ENCODE measurements around the gene LRRC4. TPM values are rescaled to one million over a fixed set of nuclear protein-coding genes. Genes with fewer than 3 reads are reported as not detected.
A peak's percentile ranks its signal among the peaks of the same experiment; 100 is the strongest.

The LRRC4 gene
- 2.0 TPM for total RNA-seq
- 1 to 10 TPM; 2.4 to 6.4 (median 3.9) TPM for polyA plus RNA-seq (ENCODE audit: insufficient read depth in 1 of 8, insufficient read length in 8 of 8, low replicate concordance in 1 of 8)
- long read RNA-seq, donor 1: 0 reads
- long read RNA-seq, donor 2: 0 reads
- long read RNA-seq, donor 3, partial matches to known transcripts: 0 of 1 reads
- long read RNA-seq, donor 3, other reads (novel, unspliced or antisense): 0 of 1 reads
- long read RNA-seq, donor 4: 0 reads
- long read RNA-seq, donor 5, partial matches to known transcripts: 0 of 3 reads
- long read RNA-seq, donor 5, other reads (novel, unspliced or antisense): 0 of 3 reads
- long read RNA-seq, donor 6, partial matches to known transcripts: 0 of 3 reads
- long read RNA-seq, donor 6, other reads (novel, unspliced or antisense): 0 of 3 reads
- long read RNA-seq, donor 7, partial matches to known transcripts: 0 of 1 reads
- long read RNA-seq, donor 7, other reads (novel, unspliced or antisense): 0 of 1 reads
- long read RNA-seq, donor 8: 0 reads
- long read RNA-seq, donor 9: 0 reads
- long read RNA-seq, donor 10, partial matches to known transcripts: 0 of 1 reads
- long read RNA-seq, donor 10, other reads (novel, unspliced or antisense): 0 of 1 reads
- long read RNA-seq, donor 11: 0 reads

- Histone ChIP-seq H3K27ac (ENCODE audit: low read length) (no peak within 1 kb of the TSS), H3K27me3 (ENCODE audit: control insufficient read depth, insufficient read depth, low read length) (peaks cover 17% of the 10 kb centered on the region), H3K4me1 (ENCODE audit: control insufficient read depth, insufficient read depth, low read length) (peaks cover 25% of the 10 kb centered on the region), H3K9me3 (replicated peaks; ENCODE audit: control insufficient read depth, low read depth, low read length) (no peaks in the 10 kb centered on the region), H3K4me3 (ENCODE audit: low read length) (peak within 1 kb of the TSS; percentile 47), H3K36me3 (ENCODE audit: control insufficient read depth, insufficient read depth, low read length) (peaks cover 7% of the 10 kb centered on the region)
- under 1% methylated on average over 62 of the region's 87 CpGs for WGBS (ENCODE audit: insufficient coverage)
- DNase-seq: peak; percentile 66
These were observed at the start of gene LRRC4 for GRCh38 chr7:128030654-128031611. Gene LRRC4 (minus strand): TSS chr7:128031437. CDS start chr7:128030640, 797 bp downstream.

GRCh38 chr7:128080169-128080568, 48.9 kb upstream of the LRRC4 start:
- Histone ChIP-seq H3K36me3 (ENCODE audit: control insufficient read depth, insufficient read depth, low read length) (peaks cover 57% of the 10 kb centered on the region), H3K9me3 (replicated peaks; ENCODE audit: control insufficient read depth, low read depth, low read length) (no peaks in the 10 kb centered on the region), H3K4me3 (ENCODE audit: low read length) (no peak overlapping the region), H3K27ac (ENCODE audit: low read length) (no peak overlapping the region), H3K27me3 (ENCODE audit: control insufficient read depth, insufficient read depth, low read length) (no peaks in the 10 kb centered on the region), H3K4me1 (ENCODE audit: control insufficient read depth, insufficient read depth, low read length) (peaks cover 35% of the 10 kb centered on the region)
- DNase-seq: no peak
- 91% methylated on average over 6 of the region's 7 CpGs for WGBS (ENCODE audit: insufficient coverage)

GRCh38 chr7:128078309-128078708, 47.1 kb upstream of the LRRC4 start:
- Histone ChIP-seq H3K36me3 (ENCODE audit: control insufficient read depth, insufficient read depth, low read length) (peaks cover 46% of the 10 kb centered on the region), H3K9me3 (replicated peaks; ENCODE audit: control insufficient read depth, low read depth, low read length) (no peaks in the 10 kb centered on the region), H3K27ac (ENCODE audit: low read length) (no peak overlapping the region), H3K4me3 (ENCODE audit: low read length) (no peak overlapping the region), H3K4me1 (ENCODE audit: control insufficient read depth, insufficient read depth, low read length) (peaks cover 51% of the 10 kb centered on the region), H3K27me3 (ENCODE audit: control insufficient read depth, insufficient read depth, low read length) (no peaks in the 10 kb centered on the region)
- no peak for DNase-seq
- 100% methylated on average over 3 of the region's 3 CpGs for WGBS (ENCODE audit: insufficient coverage)

- Histone ChIP-seq H3K27ac (ENCODE audit: low read length) (no peak overlapping the region), H3K9me3 (replicated peaks; ENCODE audit: control insufficient read depth, low read depth, low read length) (no peaks in the 10 kb centered on the region), H3K36me3 (ENCODE audit: control insufficient read depth, insufficient read depth, low read length) (peaks cover 33% of the 10 kb centered on the region), H3K27me3 (ENCODE audit: control insufficient read depth, insufficient read depth, low read length) (no peaks in the 10 kb centered on the region), H3K4me1 (ENCODE audit: control insufficient read depth, insufficient read depth, low read length) (peaks cover 46% of the 10 kb centered on the region), H3K4me3 (ENCODE audit: low read length) (no peak overlapping the region)
- WGBS (ENCODE audit: insufficient coverage): 12% methylated on average over 5 of the region's 7 CpGs
- DNase-seq: peak; percentile 77
These were observed 45.6 kb upstream of the LRRC4 start for GRCh38 chr7:128076796-128077271.

GRCh38 chr7:128076196-128076795, 45.1 kb upstream of the LRRC4 start:
- Histone ChIP-seq H3K27me3 (ENCODE audit: control insufficient read depth, insufficient read depth, low read length) (no peaks in the 10 kb centered on the region), H3K4me3 (ENCODE audit: low read length) (no peak overlapping the region), H3K27ac (ENCODE audit: low read length) (no peak overlapping the region), H3K9me3 (replicated peaks; ENCODE audit: control insufficient read depth, low read depth, low read length) (no peaks in the 10 kb centered on the region), H3K4me1 (ENCODE audit: control insufficient read depth, insufficient read depth, low read length) (peaks cover 44% of the 10 kb centered on the region), H3K36me3 (ENCODE audit: control insufficient read depth, insufficient read depth, low read length) (peaks cover 27% of the 10 kb centered on the region)
- DNase-seq: no peak
- 44% methylated on average over 7 of the region's 8 CpGs for WGBS (ENCODE audit: insufficient coverage)

GRCh38 chr7:128075242-128076095, 44.2 kb upstream of the LRRC4 start:
- Histone ChIP-seq H3K4me1 (ENCODE audit: control insufficient read depth, insufficient read depth, low read length) (peaks cover 44% of the 10 kb centered on the region), H3K9me3 (replicated peaks; ENCODE audit: control insufficient read depth, low read depth, low read length) (no peaks in the 10 kb centered on the region), H3K4me3 (ENCODE audit: low read length) (no peak overlapping the region), H3K27me3 (ENCODE audit: control insufficient read depth, insufficient read depth, low read length) (no peaks in the 10 kb centered on the region), H3K36me3 (ENCODE audit: control insufficient read depth, insufficient read depth, low read length) (peaks cover 25% of the 10 kb centered on the region), H3K27ac (ENCODE audit: low read length) (peak overlapping the region; percentile 21)
- peak; percentile 49 for DNase-seq
- WGBS (ENCODE audit: insufficient coverage): 43% methylated on average over 7 of the region's 12 CpGs

GRCh38 chr7:128074736-128075135, 43.5 kb upstream of the LRRC4 start:
- Histone ChIP-seq H3K4me3 (ENCODE audit: low read length) (no peak overlapping the region), H3K4me1 (ENCODE audit: control insufficient read depth, insufficient read depth, low read length) (peaks cover 44% of the 10 kb centered on the region), H3K27ac (ENCODE audit: low read length) (no peak overlapping the region), H3K9me3 (replicated peaks; ENCODE audit: control insufficient read depth, low read depth, low read length) (no peaks in the 10 kb centered on the region), H3K36me3 (ENCODE audit: control insufficient read depth, insufficient read depth, low read length) (peaks cover 29% of the 10 kb centered on the region), H3K27me3 (ENCODE audit: control insufficient read depth, insufficient read depth, low read length) (no peaks in the 10 kb centered on the region)
- WGBS (ENCODE audit: insufficient coverage): 60% methylated on average over 1 of the region's 6 CpGs
- DNase-seq: no peak

- H3K27ac ChIP-seq (ENCODE audit: low read length): no peak overlapping the region
- no peak overlapping the region for H3K4me3 ChIP-seq (ENCODE audit: low read length)
- peaks cover 44% of the 10 kb centered on the region for H3K4me1 ChIP-seq (ENCODE audit: control insufficient read depth, insufficient read depth, low read length)
- DNase-seq: no peak
- H3K36me3 ChIP-seq (ENCODE audit: control insufficient read depth, insufficient read depth, low read length): peaks cover 25% of the 10 kb centered on the region
- H3K9me3 ChIP-seq (replicated peaks; ENCODE audit: control insufficient read depth, low read depth, low read length): no peaks in the 10 kb centered on the region
- WGBS (ENCODE audit: insufficient coverage): 82% methylated on average over 17 of the region's 19 CpGs
- no peaks in the 10 kb centered on the region for H3K27me3 ChIP-seq (ENCODE audit: control insufficient read depth, insufficient read depth, low read length)
These were observed 43.1 kb upstream of the LRRC4 start for GRCh38 chr7:128074336-128074735.

Measured in muscle of leg (tissue), 16 donors.